Measurements from ENCODE around the gene REEP6. TPM values are rescaled to one million over a fixed set of nuclear protein-coding genes. Genes with fewer than 3 reads are reported as not detected.

Gene REEP6
- total and polyA plus RNA-seq, 2 experiments from 2014 or later: 3.0 to 4.3 TPM

DNA sequence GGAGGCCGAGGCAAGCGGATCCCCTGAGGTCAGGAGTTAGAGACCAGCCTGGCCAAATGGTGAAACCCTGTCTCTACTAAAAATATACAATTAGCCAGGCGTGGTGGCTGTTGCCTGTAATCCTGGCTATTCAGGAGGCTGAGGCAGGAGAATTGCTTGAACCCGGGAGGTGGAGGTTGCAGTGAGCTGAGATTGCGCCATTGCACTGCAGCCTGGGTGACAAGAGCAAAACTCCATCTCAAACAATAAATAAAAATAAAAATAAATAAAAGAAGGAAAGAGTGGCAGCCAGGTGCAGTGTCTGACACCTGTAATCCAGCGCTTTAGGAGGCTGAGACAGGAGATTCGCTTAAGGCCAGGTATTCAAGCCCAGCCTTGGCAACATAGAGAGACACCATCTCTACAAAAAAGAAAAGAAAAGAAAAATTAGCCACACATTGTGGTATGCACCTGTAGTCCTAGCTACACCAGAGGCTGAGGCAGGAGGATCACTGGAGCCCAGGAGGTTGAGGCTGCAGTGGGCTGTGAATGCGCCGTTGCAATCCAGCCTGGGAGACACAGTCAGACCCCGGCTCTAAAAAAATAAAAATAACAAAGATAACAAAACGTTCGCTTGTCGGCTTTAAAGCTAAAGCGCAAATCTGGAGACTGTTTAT lies 11.6 kb downstream of the REEP6 start:
- H3K4me2 ChIP-seq (ENCODE audit: unreplicated experiment): peak overlapping the region; percentile 55
- no peaks in the 10 kb centered on the region for H3K79me2 ChIP-seq (ENCODE audit: insufficient read depth)
- H4K20me1 ChIP-seq (ENCODE audit: insufficient read depth): no peaks in the 10 kb centered on the region
- 0 out of 2 replicates have a peak overlapping the region, but pooled peaks have one; percentile 45 for H3K4me3 ChIP-seq
- no peak for TF ChIP-seq EZH2 (IDR thresholded peaks at IDR 0.05; ENCODE audit: insufficient read depth, poor library complexity, severe bottlenecking)
- TF ChIP-seq EZH2phosphoT487 (IDR thresholded peaks at IDR 0.05; ENCODE audit: insufficient read depth, low read depth): no peak
- H2AFZ ChIP-seq: no peak overlapping the region
- no peaks in the 10 kb centered on the region for H3K9me3 ChIP-seq (ENCODE audit: low read depth)
- no peak overlapping the region for H3K27ac ChIP-seq
- H3K9me2 ChIP-seq (ENCODE audit: insufficient read depth): no peaks in the 10 kb centered on the region
- no peaks in the 10 kb centered on the region for H3K4me1 ChIP-seq (ENCODE audit: insufficient read depth)
- in situ Hi-C loops (cut with MboI): no loop called here
- no peak for DNase-seq
- H3F3A ChIP-seq (ENCODE audit: insufficient read depth): no peaks in the 10 kb centered on the region
- WGBS, 2 experiments (ENCODE audit: low coverage in 1 of 2, low lambda C conversion rate in 2 of 2, missing lambda C conversion rate in 2 of 2): 60 to 67% methylated on average over 14 of the region's 14 CpGs
- no peak overlapping the region; the same call in 1 of the 2 replicates for H3K9ac ChIP-seq
- H3K27me3 ChIP-seq (replicated peaks; ENCODE audit: insufficient read depth): no peaks in the 10 kb centered on the region
- no peaks in the 10 kb centered on the region for H3K36me3 ChIP-seq (ENCODE audit: low read depth)

DNA sequence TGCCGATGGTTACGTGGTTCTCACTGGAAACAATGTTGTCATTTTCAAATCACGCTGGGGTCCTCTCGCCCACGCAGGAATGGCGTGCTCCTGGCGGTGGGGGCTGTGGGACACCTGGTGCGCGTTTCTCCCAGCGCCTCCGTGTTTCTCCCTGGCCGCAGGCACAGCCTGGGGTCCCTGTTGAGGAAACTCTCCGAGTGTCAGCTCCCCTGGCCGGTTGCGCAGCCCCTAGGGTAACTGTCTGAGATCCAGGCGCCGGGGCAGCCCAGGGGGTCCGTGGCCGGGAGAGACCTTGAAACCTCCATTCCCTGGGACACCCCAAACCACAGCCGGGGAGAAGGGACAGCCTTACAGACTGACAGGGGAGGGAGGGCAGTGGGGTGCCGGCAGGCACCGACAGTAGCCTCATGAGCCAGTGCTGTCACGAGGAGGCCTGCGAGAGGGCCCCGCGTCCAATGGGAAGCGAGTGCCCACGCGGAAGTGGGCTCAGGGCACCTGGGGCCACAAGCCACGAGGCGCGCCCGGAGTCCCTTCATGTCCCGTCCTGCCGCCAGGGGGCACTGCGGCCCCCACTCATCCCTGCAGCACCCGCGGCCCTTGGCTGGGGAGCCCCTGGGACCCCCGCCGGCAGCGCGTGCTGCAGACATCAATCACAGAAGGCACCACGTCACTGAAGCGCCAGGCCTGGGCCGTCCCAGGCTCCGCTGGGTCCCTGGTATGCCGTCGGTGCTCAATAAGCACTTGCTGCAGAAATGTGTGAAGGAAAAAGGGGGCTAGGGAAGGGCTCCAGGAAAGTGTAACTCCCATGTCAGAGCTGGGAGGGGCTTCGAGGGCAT lies 12.3 kb downstream of the REEP6 start:
- H3K4me1 ChIP-seq (ENCODE audit: insufficient read depth): no peaks in the 10 kb centered on the region
- no peaks in the 10 kb centered on the region for H3F3A ChIP-seq (ENCODE audit: insufficient read depth)
- H3K4me2 ChIP-seq (ENCODE audit: unreplicated experiment): peak overlapping the region; percentile 55
- no peaks in the 10 kb centered on the region for H3K9me2 ChIP-seq (ENCODE audit: insufficient read depth)
- H3K9ac ChIP-seq: peak overlapping the region; percentile 24; the same call in 1 of the 2 replicates
- H3K36me3 ChIP-seq (ENCODE audit: low read depth): no peaks in the 10 kb centered on the region
- H3K27ac ChIP-seq: no peak overlapping the region
- no peaks in the 10 kb centered on the region for H3K79me2 ChIP-seq (ENCODE audit: insufficient read depth)
- peak overlapping the region; percentile 45; the same call in 1 of the 2 replicates for H3K4me3 ChIP-seq
- no peaks in the 10 kb centered on the region for H3K9me3 ChIP-seq (ENCODE audit: low read depth)
- no peaks in the 10 kb centered on the region for H3K27me3 ChIP-seq (replicated peaks; ENCODE audit: insufficient read depth)
- in situ Hi-C loops (cut with MboI): no loop called here
- TF ChIP-seq EZH2 (IDR thresholded peaks at IDR 0.05; ENCODE audit: insufficient read depth, poor library complexity, severe bottlenecking): no peak
- no peak for TF ChIP-seq EZH2phosphoT487 (IDR thresholded peaks at IDR 0.05; ENCODE audit: insufficient read depth, low read depth)
- H2AFZ ChIP-seq: 0 out of 2 replicates have a peak overlapping the region, but pooled peaks have one; percentile 40
- 2 to 3% methylated on average over 43 to 46 of the region's 49 CpGs for WGBS, 2 experiments (ENCODE audit: low coverage in 1 of 2, low lambda C conversion rate in 2 of 2, missing lambda C conversion rate in 2 of 2)
- no peaks in the 10 kb centered on the region for H4K20me1 ChIP-seq (ENCODE audit: insufficient read depth)
- DNase-seq: peak; percentile 74

DNA sequence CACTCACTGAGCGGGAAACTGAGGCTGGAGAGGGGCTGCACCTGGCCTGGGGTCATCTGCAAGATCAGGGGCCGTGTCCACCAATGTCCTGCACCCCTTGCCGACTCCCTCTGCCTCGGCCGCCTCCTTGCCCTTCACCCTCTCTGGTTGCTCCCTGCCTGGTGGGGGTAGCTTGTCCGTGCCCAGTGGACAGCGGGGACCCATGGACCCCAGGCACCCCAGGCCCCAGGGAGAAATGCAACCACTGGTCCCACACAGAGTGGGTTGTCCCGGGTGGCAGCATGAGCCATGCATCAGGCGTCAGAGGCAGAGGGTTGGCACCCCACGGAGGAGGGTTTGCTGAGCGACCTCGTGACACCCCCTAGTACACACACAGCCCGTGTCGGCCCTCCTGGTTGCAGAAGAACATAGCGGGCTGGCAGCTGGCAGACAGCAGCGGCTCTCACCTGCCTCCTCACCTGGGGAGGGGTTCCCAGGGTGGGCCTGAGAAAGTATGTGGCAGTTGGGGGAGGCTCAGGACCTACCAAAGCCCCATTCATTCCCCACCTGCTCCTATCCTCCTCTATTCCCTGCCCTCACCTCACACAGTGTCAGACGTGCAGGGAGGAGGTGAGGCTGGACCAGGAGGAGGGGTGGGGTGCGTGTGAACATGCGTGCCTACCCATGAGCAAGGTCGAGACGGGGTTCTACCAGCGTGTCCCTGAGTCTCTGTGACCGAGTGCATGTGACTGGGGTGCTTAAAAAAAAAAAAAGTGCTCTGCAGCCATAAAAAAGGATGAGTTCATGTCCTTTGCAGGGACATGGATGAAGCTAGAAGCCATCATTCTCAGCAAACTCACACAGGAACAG lies 13.2 kb downstream of the REEP6 start:
- Histone ChIP-seq H3K79me2 (ENCODE audit: insufficient read depth) (no peaks in the 10 kb centered on the region), H2AFZ (no peak overlapping the region), H3K9me2 (ENCODE audit: insufficient read depth) (no peaks in the 10 kb centered on the region), H3K27ac (no peak overlapping the region), H3K4me2 (ENCODE audit: unreplicated experiment) (no peak overlapping the region), H3K4me3 (no peak overlapping the region), H4K20me1 (ENCODE audit: insufficient read depth) (no peaks in the 10 kb centered on the region), H3K9me3 (ENCODE audit: low read depth) (no peaks in the 10 kb centered on the region), H3K4me1 (ENCODE audit: insufficient read depth) (no peaks in the 10 kb centered on the region), H3F3A (ENCODE audit: insufficient read depth) (peaks cover 8% of the 10 kb centered on the region; the same call in 1 of the 2 replicates), H3K9ac (no peak overlapping the region), H3K36me3 (ENCODE audit: low read depth) (no peaks in the 10 kb centered on the region), H3K27me3 (replicated peaks; ENCODE audit: insufficient read depth) (no peaks in the 10 kb centered on the region)
- in situ Hi-C loops (cut with MboI): no loop called here
- DNase-seq: no peak
- no peak for TF ChIP-seq EZH2phosphoT487 (IDR thresholded peaks at IDR 0.05; ENCODE audit: insufficient read depth, low read depth)
- WGBS, 2 experiments (ENCODE audit: low coverage in 1 of 2, low lambda C conversion rate in 2 of 2, missing lambda C conversion rate in 2 of 2): 27 to 29% methylated on average over 23 of the region's 23 CpGs

- Histone ChIP-seq H3K4me2 (ENCODE audit: unreplicated experiment) (no peak overlapping the region), H3F3A (ENCODE audit: insufficient read depth) (peaks cover 13% of the 10 kb centered on the region; the same call in 1 of the 2 replicates), H2AFZ (no peak overlapping the region), H3K9ac (no peak overlapping the region), H3K4me1 (ENCODE audit: insufficient read depth) (no peaks in the 10 kb centered on the region), H3K9me3 (ENCODE audit: low read depth) (no peaks in the 10 kb centered on the region), H3K9me2 (ENCODE audit: insufficient read depth) (no peaks in the 10 kb centered on the region), H3K79me2 (ENCODE audit: insufficient read depth) (no peaks in the 10 kb centered on the region), H3K27ac (no peak overlapping the region), H3K4me3 (no peak overlapping the region), H4K20me1 (ENCODE audit: insufficient read depth) (no peaks in the 10 kb centered on the region), H3K36me3 (ENCODE audit: low read depth) (no peaks in the 10 kb centered on the region), H3K27me3 (replicated peaks; ENCODE audit: insufficient read depth) (no peaks in the 10 kb centered on the region)
- WGBS, 2 experiments (ENCODE audit: low coverage in 1 of 2, low lambda C conversion rate in 2 of 2, missing lambda C conversion rate in 2 of 2): 76 to 78% methylated on average over 8 of the region's 8 CpGs
- TF ChIP-seq EZH2 (IDR thresholded peaks at IDR 0.05; ENCODE audit: insufficient read depth, poor library complexity, severe bottlenecking) (no peak), EZH2phosphoT487 (IDR thresholded peaks at IDR 0.05; ENCODE audit: insufficient read depth, low read depth) (no peak)
- in situ Hi-C loops (cut with MboI): no loop called here
- no peak for DNase-seq
Observed at GRCh38 chr19:1505012-1505411, 14.0 kb downstream of the REEP6 start.
